ENCODE data around the gene CDK14.

Gene CDK14

DNA sequence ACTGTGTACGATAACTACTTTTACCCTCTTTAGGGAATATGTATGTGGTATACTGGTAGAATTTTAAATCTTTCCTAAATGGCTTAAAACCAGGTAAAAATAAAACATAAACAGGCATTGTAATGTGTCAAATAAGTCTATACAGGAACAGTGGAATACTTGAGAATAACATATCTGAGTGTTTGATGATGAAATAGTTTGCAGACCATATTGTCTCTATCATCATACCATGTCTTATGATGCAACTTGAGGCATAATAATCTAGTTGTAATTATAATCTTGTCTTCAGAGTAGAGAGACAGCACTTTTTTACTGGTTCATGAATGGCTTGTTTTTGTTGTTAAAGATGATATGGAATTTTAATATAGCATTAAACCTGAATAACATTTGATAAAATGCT, 293.5 kb downstream of the CDK14 start:
- TF ChIP-seq, protein P1, sequence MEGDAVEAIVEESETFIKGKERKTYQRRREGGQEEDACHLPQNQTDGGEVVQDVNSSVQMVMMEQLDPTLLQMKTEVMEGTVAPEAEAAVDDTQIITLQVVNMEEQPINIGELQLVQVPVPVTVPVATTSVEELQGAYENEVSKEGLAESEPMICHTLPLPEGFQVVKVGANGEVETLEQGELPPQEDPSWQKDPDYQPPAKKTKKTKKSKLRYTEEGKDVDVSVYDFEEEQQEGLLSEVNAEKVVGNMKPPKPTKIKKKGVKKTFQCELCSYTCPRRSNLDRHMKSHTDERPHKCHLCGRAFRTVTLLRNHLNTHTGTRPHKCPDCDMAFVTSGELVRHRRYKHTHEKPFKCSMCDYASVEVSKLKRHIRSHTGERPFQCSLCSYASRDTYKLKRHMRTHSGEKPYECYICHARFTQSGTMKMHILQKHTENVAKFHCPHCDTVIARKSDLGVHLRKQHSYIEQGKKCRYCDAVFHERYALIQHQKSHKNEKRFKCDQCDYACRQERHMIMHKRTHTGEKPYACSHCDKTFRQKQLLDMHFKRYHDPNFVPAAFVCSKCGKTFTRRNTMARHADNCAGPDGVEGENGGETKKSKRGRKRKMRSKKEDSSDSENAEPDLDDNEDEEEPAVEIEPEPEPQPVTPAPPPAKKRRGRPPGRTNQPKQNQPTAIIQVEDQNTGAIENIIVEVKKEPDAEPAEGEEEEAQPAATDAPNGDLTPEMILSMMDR (IDR thresholded peaks at IDR 0.05; ENCODE audit: insufficient read depth, low read length, poor library complexity, severe bottlenecking), result no peak
- H3K4me3 ChIP-seq (replicated peaks; ENCODE audit: low read depth, low read length), result no peak overlapping the region
- no peaks in the 10 kb centered on the region for H3K27me3 ChIP-seq (replicated peaks; ENCODE audit: control insufficient read depth, insufficient read depth, low read length)
- DNase-seq (ENCODE audit: extremely low read depth, insufficient read length), result no peak
- no peaks in the 10 kb centered on the region for H3K36me3 ChIP-seq (ENCODE audit: control insufficient read depth, insufficient read depth, low read length)

DNA sequence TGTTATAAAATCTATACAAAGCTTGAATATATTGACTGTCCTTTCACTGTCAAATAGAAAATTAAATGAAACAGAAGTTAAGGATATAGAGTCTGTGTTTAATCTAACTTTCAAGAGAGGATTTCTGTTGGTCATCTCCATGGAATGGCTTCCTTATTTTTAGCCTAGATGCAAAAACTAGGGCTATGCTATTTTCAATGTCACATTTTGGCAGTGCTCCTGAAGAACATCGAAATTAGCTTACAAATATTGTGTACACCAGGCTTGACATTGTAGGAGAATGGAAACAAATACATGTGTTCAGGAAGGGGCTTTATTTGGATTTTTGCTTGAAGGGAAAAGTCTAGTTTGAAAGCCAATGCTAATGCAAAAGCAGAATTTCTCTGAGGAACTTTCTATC, 295.4 kb downstream of the CDK14 start:
- no peak overlapping the region for H3K4me3 ChIP-seq (replicated peaks; ENCODE audit: low read depth, low read length)
- TF ChIP-seq, protein P1 (IDR thresholded peaks at IDR 0.05; ENCODE audit: insufficient read depth, low read length, poor library complexity, severe bottlenecking), result no peak
- no peaks in the 10 kb centered on the region for H3K27me3 ChIP-seq (replicated peaks; ENCODE audit: control insufficient read depth, insufficient read depth, low read length)
- no peak for DNase-seq (ENCODE audit: extremely low read depth, insufficient read length)
- no peaks in the 10 kb centered on the region for H3K36me3 ChIP-seq (ENCODE audit: control insufficient read depth, insufficient read depth, low read length)

DNA sequence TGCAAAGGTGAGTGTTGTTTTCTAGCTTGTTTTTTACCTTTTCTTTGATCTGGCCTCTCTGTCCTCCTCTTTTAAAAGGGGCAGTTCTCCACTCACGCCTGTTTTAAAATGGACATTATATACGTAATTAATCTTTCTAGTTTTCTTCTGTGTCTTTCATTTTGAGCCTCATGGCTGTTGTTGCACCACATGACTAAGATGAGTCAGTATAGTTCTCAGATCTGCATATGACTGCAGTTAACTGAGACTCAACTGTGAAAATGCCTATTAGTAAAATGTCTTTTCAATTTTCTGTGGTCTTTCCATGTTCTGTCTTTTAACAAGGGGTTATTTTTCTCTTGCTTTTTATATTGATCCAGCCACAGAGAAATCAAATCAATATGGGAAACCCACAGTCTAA, 296.1 kb downstream of the CDK14 start:
- Histone ChIP-seq H3K4me3 (replicated peaks; ENCODE audit: low read depth, low read length) (no peak overlapping the region), H3K27me3 (replicated peaks; ENCODE audit: control insufficient read depth, insufficient read depth, low read length) (no peaks in the 10 kb centered on the region), H3K36me3 (ENCODE audit: control insufficient read depth, insufficient read depth, low read length) (no peaks in the 10 kb centered on the region)
- DNase-seq (ENCODE audit: extremely low read depth, insufficient read length), result no peak
- TF ChIP-seq, protein P1 (IDR thresholded peaks at IDR 0.05; ENCODE audit: insufficient read depth, low read length, poor library complexity, severe bottlenecking), result no peak

DNA sequence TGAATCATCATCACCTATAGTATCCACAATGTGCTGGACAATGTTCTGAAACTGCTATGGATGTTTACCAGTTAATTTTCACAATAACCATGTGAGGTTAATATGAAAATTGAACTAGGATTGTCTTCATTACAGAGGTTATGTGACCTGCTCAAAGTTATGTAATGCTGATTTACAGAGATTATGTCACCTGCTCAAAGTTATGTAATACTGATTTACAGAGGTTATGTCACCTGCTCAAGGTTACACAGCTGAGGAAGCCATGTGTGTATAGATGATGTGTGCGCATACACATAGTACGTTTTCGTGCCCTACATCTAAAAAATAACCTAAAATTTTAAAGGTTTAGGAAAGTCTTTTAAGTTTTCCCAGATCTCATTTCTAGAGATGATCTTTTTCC, 298.0 kb downstream of the CDK14 start:
- TF ChIP-seq, protein P1 (IDR thresholded peaks at IDR 0.05; ENCODE audit: insufficient read depth, low read length, poor library complexity, severe bottlenecking), result no peak
- no peak for DNase-seq (ENCODE audit: extremely low read depth, insufficient read length)
- Histone ChIP-seq H3K4me3 (replicated peaks; ENCODE audit: low read depth, low read length) (no peak overlapping the region), H3K27me3 (replicated peaks; ENCODE audit: control insufficient read depth, insufficient read depth, low read length) (no peaks in the 10 kb centered on the region), H3K36me3 (ENCODE audit: control insufficient read depth, insufficient read depth, low read length) (no peaks in the 10 kb centered on the region)

DNA sequence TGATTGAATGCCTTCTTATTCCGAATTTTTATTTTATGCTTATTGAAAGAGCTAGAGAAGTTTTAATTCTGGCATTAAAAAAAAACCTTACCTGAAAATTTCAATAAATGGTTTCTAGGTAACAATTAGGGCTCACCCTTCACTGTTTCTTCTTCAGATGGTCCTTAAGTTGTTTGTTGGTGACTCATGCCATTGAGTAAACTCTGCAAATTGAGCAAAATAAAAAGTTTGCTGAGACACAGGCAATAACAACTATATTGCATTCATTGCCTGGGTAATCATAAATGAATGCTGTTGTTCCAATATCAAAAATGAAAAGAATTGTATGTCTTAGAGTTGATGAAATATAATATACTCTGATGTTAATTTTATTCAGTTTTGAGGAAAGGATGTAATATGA, 300.3 kb downstream of the CDK14 start:
- no peaks in the 10 kb centered on the region for H3K27me3 ChIP-seq (replicated peaks; ENCODE audit: control insufficient read depth, insufficient read depth, low read length)
- TF ChIP-seq, protein P1 (IDR thresholded peaks at IDR 0.05; ENCODE audit: insufficient read depth, low read length, poor library complexity, severe bottlenecking), result no peak

DNA sequence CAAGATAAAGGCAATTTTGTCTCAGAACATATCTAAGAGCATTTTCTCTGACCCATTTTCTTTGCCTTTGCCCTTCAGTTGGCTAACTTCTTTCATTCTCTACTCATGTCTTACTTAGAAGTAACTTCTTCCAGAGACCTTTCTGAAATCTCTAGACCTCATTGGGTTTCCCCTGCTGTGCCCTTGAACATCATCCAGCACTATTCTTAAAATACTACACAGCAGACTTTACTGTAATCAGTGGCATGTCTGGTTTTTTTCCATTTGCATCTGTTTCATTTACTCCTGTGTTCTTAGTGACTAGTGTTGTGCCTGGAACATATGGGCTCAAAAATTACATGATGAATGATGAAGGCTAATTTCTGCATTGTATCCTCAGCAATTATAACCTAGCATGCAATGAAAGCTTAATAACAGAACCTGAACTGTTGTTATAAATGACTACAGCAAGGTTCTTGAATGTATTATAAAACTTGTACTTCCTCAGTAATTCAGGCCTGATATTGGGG, 301.9 kb downstream of the CDK14 start:
- H3K27me3 ChIP-seq (replicated peaks; ENCODE audit: control insufficient read depth, insufficient read depth, low read length), result no peaks in the 10 kb centered on the region
- no peak overlapping the region for H3K4me3 ChIP-seq (replicated peaks; ENCODE audit: low read depth, low read length)
- H3K36me3 ChIP-seq (ENCODE audit: control insufficient read depth, insufficient read depth, low read length), result no peaks in the 10 kb centered on the region
- TF ChIP-seq, protein P1 (IDR thresholded peaks at IDR 0.05; ENCODE audit: insufficient read depth, low read length, poor library complexity, severe bottlenecking), result no peak
- no peak for DNase-seq (ENCODE audit: extremely low read depth, insufficient read length)

More for the DNA sequence above, 300.3 kb downstream of the CDK14 start:
- H3K4me3 ChIP-seq (replicated peaks; ENCODE audit: low read depth, low read length), result no peak overlapping the region
- H3K36me3 ChIP-seq (ENCODE audit: control insufficient read depth, insufficient read depth, low read length), result no peaks in the 10 kb centered on the region
- no peak for DNase-seq (ENCODE audit: extremely low read depth, insufficient read length)
